GM21825 (cell line): ENCODE measurements around the gene PWWP2B.

ENCODE experiments used
- ATAC-seq: cut with Tn5 transposase; IDR thresholded peaks from one replicate; pipeline ENCODE4 v1.9.1; 2021; ENCODE audit warnings: mild to moderate bottlenecking, moderate library complexity; ENCODE audit not compliant: unreplicated experiment

The PWWP2B gene

GRCh38 chr10:132454296-132455198 lies 57.5 kb downstream of the PWWP2B start:
- no peak for ATAC-seq

GRCh38 chr10:132455441-132455971 lies 58.5 kb downstream of the PWWP2B start:
- no peak for ATAC-seq

GRCh38 chr10:132455986-132456847 lies 59.2 kb downstream of the PWWP2B start:
- no peak for ATAC-seq

GRCh38 chr10:132456881-132457280 lies 59.9 kb downstream of the PWWP2B start:
- ATAC-seq = no peak

- no peak for ATAC-seq
Observed at GRCh38 chr10:132457328-132458070, 60.5 kb downstream of the PWWP2B start.

- ATAC-seq = no peak
Observed at GRCh38 chr10:132458071-132458585, 61.1 kb downstream of the PWWP2B start.

GRCh38 chr10:132458586-132459300 lies 61.7 kb downstream of the PWWP2B start:
- no peak for ATAC-seq

- ATAC-seq = no peak
Observed at GRCh38 chr10:132459301-132460003, 62.5 kb downstream of the PWWP2B start.

GRCh38 chr10:132460071-132460470 lies 63.1 kb downstream of the PWWP2B start:
- ATAC-seq = no peak

- ATAC-seq = no peak
Observed at GRCh38 chr10:132460691-132461090, 63.7 kb downstream of the PWWP2B start.

- no peak for ATAC-seq
Observed at GRCh38 chr10:132461103-132461682, 64.2 kb downstream of the PWWP2B start.

- no peak for ATAC-seq
Observed at GRCh38 chr10:132461683-132462231, 64.8 kb downstream of the PWWP2B start.

- no peak for ATAC-seq
Observed at GRCh38 chr10:132462463-132463332, 65.7 kb downstream of the PWWP2B start.

GRCh38 chr10:132463333-132464255 lies 66.6 kb downstream of the PWWP2B start:
- ATAC-seq = no peak

GRCh38 chr10:132464256-132465192 lies 67.5 kb downstream of the PWWP2B start:
- ATAC-seq = no peak
